H1 (cell line): ENCODE data around the gene GPC1. TPM values are rescaled to one million over a fixed set of nuclear protein-coding genes. Genes with fewer than 3 reads are reported as not detected.

ENCODE experiments used
- CTCF ChIA-PET: fragments of 300-600 bp; sonication (Branson Sonifier 250); formaldehyde crosslinking; loops from one replicate; lab custom pipeline; 2021; ENCODE audit not compliant: partially characterized antibody; lab: Charles Lee
- POLR2A ChIA-PET: fragments of 300-600 bp; sonication (Branson Sonifier 250); formaldehyde crosslinking; loops from one replicate; lab custom pipeline; 2021; ENCODE audit warnings: inconsistent platforms; ENCODE audit not compliant: partially characterized antibody; lab: Charles Lee
- DNase-seq, 2 experiments: peaks; one replicate each; pipeline versions ENCODE4 v3.0.0 to v3.0.0-alpha.2; 2010 to 2022; ENCODE audit warnings: low spot score in 2 of 2, low read depth in 1 of 2, mixed read lengths in 1 of 2
- FAIRE-seq: peaks from 2 replicates; lab custom pipeline; 2011; peaks lifted over from hg19 to GRCh38; lab: Jason Lieb, UNC
- H2AFZ ChIP-seq: 2 replicates; pipeline ENCODE4 v1.8.1; 2012; ENCODE audit warnings: low read length, inconsistent platforms
- H2AK5ac ChIP-seq: 2 replicates; pipeline ENCODE4 v1.6.1; 2013; ENCODE audit warnings: low read depth, low read length
- H2BK120ac ChIP-seq: replicated peaks from 2 replicates; pipeline ENCODE3; 2013; ENCODE audit warnings: low read depth, low read length, inconsistent platforms
- H2BK12ac ChIP-seq: 2 replicates; pipeline ENCODE4 v1.6.1; 2013; ENCODE audit warnings: low read depth, low read length
- H2BK15ac ChIP-seq: 2 replicates; pipeline ENCODE4 v1.6.1; 2013; ENCODE audit warnings: low read length
- H2BK20ac ChIP-seq: 2 replicates; pipeline ENCODE4 v1.6.1; 2013; ENCODE audit warnings: low read length
- H2BK5ac ChIP-seq: 2 replicates; pipeline ENCODE4 v1.6.1; 2013; ENCODE audit warnings: low read depth, low read length
- H3K14ac ChIP-seq: 2 replicates; pipeline ENCODE4 v1.6.1; 2013; ENCODE audit warnings: inconsistent platforms; ENCODE audit not compliant: insufficient read length
- H3K18ac ChIP-seq: 2 replicates; pipeline ENCODE4 v1.6.1; 2013; ENCODE audit warnings: low read length; ENCODE audit errors: extremely low read depth
- H3K23ac ChIP-seq: 2 replicates; pipeline ENCODE4 v1.6.1; 2013; ENCODE audit warnings: inconsistent platforms; ENCODE audit not compliant: insufficient read length
- H3K23me2 ChIP-seq: 2 replicates; pipeline ENCODE4 v1.6.1; 2013; ENCODE audit warnings: low read depth, low read length
- H3K27ac ChIP-seq: 2 replicates; pipeline ENCODE4 v1.6.1; 2011; ENCODE audit warnings: low read depth, low read length, inconsistent platforms
- H3K27me3 ChIP-seq, 4 experiments: replicated peaks in 1 of 4; 1 replicate in 1 of 4; 2 replicates in 3 of 4; pipeline versions ENCODE4 v1.6.1 to v1.8.1; 2011 to 2013; ENCODE audit warnings: low read length in 3 of 4, mild to moderate bottlenecking in 3 of 4, inconsistent platforms in 2 of 4, mixed read lengths in 2 of 4, moderate library complexity in 1 of 4; ENCODE audit not compliant: control insufficient read depth in 3 of 4, insufficient read depth in 3 of 4; ENCODE audit errors: extremely low read depth in 1 of 4
- H3K36me3 ChIP-seq, 4 experiments: 2 replicates each; pipeline versions ENCODE4 v1.6.1 to v1.8.1; 2011 to 2013; ENCODE audit warnings: mild to moderate bottlenecking in 4 of 4, low read length in 3 of 4, moderate library complexity in 2 of 4, control low read depth in 1 of 4, inconsistent platforms in 1 of 4; ENCODE audit not compliant: insufficient read depth in 4 of 4, control insufficient read depth in 2 of 4
- H3K4ac ChIP-seq: replicated peaks from 2 replicates; pipeline ENCODE3; 2013; ENCODE audit warnings: low read length, low read depth, mixed read lengths, inconsistent platforms; ENCODE audit not compliant: insufficient read length
- H3K4me1 ChIP-seq, 4 experiments: replicated peaks in 1 of 4; 1 replicate in 1 of 4; 2 replicates in 3 of 4; pipeline versions ENCODE4 v1.6.1 to v1.8.1; 2011 to 2013; ENCODE audit warnings: low read length in 3 of 4, inconsistent platforms in 2 of 4, mixed read lengths in 1 of 4; ENCODE audit not compliant: insufficient read depth in 4 of 4, control insufficient read depth in 3 of 4
- H3K4me2 ChIP-seq, 2 experiments: 2 replicates each; pipeline versions ENCODE4 v1.6.1 to v1.8.1; 2011 to 2013; ENCODE audit warnings: low read depth in 2 of 2, low read length in 2 of 2, control low read depth in 1 of 2, inconsistent platforms in 1 of 2, mild to moderate bottlenecking in 1 of 2; ENCODE audit not compliant: insufficient read depth in 1 of 2
- H3K4me3 ChIP-seq, 4 experiments: fragments of 200-600, 300-600 bp in 1 of 4; sonication (generic), shearing (Covaris generic), sonication (Bioruptor Twin) in 1 of 4; 2 replicates each; pipeline versions ENCODE4 v1.5.1 to v1.8.1; 2011 to 2016; ENCODE audit warnings: low read length in 4 of 4, low read depth in 3 of 4, control low read depth in 2 of 4, inconsistent platforms in 2 of 4, mild to moderate bottlenecking in 2 of 4, mixed read lengths in 1 of 4, moderate library complexity in 1 of 4; ENCODE audit not compliant: insufficient read depth in 2 of 4; ENCODE audit errors: extremely low read depth in 1 of 4
- H3K56ac ChIP-seq: replicated peaks from 2 replicates; pipeline ENCODE3; 2013; ENCODE audit warnings: low read depth, mild to moderate bottlenecking, mixed read lengths, low read length, inconsistent platforms; ENCODE audit not compliant: insufficient read length
- H3K79me1 ChIP-seq: 2 replicates; pipeline ENCODE4 v1.6.1; 2013; ENCODE audit warnings: low read depth, low read length, control low read depth
- H3K79me2 ChIP-seq, 2 experiments: 2 replicates each; pipeline versions ENCODE4 v1.6.1 to v1.8.1; 2012 to 2013; ENCODE audit warnings: low read length in 2 of 2, mild to moderate bottlenecking in 2 of 2, inconsistent platforms in 1 of 2; ENCODE audit not compliant: insufficient read depth in 2 of 2, control insufficient read depth in 1 of 2
- H3K9ac ChIP-seq, 4 experiments: replicated peaks in 1 of 4; 1 replicate in 1 of 4; 2 replicates in 3 of 4; pipeline versions ENCODE4 v1.6.1 to v1.8.1; 2011 to 2013; ENCODE audit warnings: low read depth in 3 of 4, low read length in 3 of 4, control low read depth in 2 of 4, mild to moderate bottlenecking in 2 of 4, moderate library complexity in 2 of 4, inconsistent platforms in 1 of 4; ENCODE audit errors: extremely low read depth in 1 of 4
- H3K9me3 ChIP-seq, 2 experiments: 2 replicates each; pipeline versions ENCODE4 v1.6.1 to v1.8.1; 2012 to 2013; ENCODE audit warnings: mild to moderate bottlenecking in 2 of 2, moderate library complexity in 2 of 2, control low read depth in 1 of 2, inconsistent platforms in 1 of 2, low read depth in 1 of 2, low read length in 1 of 2, mixed read lengths in 1 of 2; ENCODE audit not compliant: insufficient read depth in 2 of 2
- H4K20me1 ChIP-seq, 2 experiments: replicated peaks in 1 of 2; 2 replicates each; pipeline versions ENCODE3 to v1.8.1; 2011 to 2013; ENCODE audit warnings: inconsistent platforms in 2 of 2, low read length in 2 of 2, mild to moderate bottlenecking in 1 of 2; ENCODE audit not compliant: insufficient read depth in 2 of 2, control insufficient read depth in 1 of 2
- H4K5ac ChIP-seq: 2 replicates; pipeline ENCODE4 v1.6.1; 2013; ENCODE audit warnings: low read length, low read depth, mixed read lengths, inconsistent platforms; ENCODE audit not compliant: insufficient read length
- H4K8ac ChIP-seq: 2 replicates; pipeline ENCODE4 v1.8.0; 2013; ENCODE audit warnings: mild to moderate bottlenecking, moderate library complexity, low read length, inconsistent platforms; ENCODE audit not compliant: insufficient read depth; ENCODE audit errors: extremely low read depth
- H4K91ac ChIP-seq: replicated peaks from 2 replicates; pipeline ENCODE3; 2013; ENCODE audit warnings: low read length, mixed read lengths, inconsistent platforms; ENCODE audit not compliant: insufficient read length
- CHD2 ChIP-seq: IDR thresholded peaks from 2 replicates; pipeline ENCODE4 v1.6.1; 2012; ENCODE audit warnings: low read length, improper control_type of control experiment
- CREB1 ChIP-seq: IDR thresholded peaks from 2 replicates; pipeline ENCODE4 v1.6.1; 2012; ENCODE audit warnings: inconsistent platforms
- CTBP2 ChIP-seq: IDR thresholded peaks from 2 replicates; pipeline ENCODE4 v1.7.0; 2011; ENCODE audit warnings: borderline replicate concordance, mild to moderate bottlenecking, moderate library complexity, mixed read lengths, low read length; ENCODE audit not compliant: insufficient read depth, insufficient read length
- HDAC6 ChIP-seq: IDR thresholded peaks from one replicate; pipeline ENCODE4 v1.7.1; 2012; ENCODE audit warnings: low read depth, mild to moderate bottlenecking, inconsistent platforms, low read length, moderate library complexity
- MAX ChIP-seq: IDR thresholded peaks from 2 replicates; pipeline ENCODE4 v1.6.1; 2012; ENCODE audit warnings: inconsistent platforms
- RAD21 ChIP-seq, 2 experiments: IDR thresholded peaks in 1 of 2; conservative IDR thresholded peaks in 1 of 2; 2 replicates each; pipeline ENCODE4 v1.6.1; 2011; ENCODE audit warnings: low read depth in 2 of 2, low read length in 2 of 2, improper control_type of control experiment in 1 of 2, inconsistent platforms in 1 of 2, mild to moderate bottlenecking in 1 of 2, moderate library complexity in 1 of 2
- RXRA ChIP-seq: IDR thresholded peaks from 2 replicates; pipeline ENCODE4 v1.6.1; 2011; ENCODE audit warnings: low read depth, mild to moderate bottlenecking, low read length, moderate library complexity; ENCODE audit not compliant: insufficient read depth
- SAP30 ChIP-seq: fragments of 300-600 bp; sonication (generic); IDR thresholded peaks from 2 replicates; pipeline ENCODE4 v1.7.1; 2012; ENCODE audit warnings: low read length, moderate library complexity, mild to moderate bottlenecking, inconsistent platforms; ENCODE audit not compliant: insufficient read depth, insufficient replicate concordance
- WGBS, 2 experiments: shearing (Covaris generic) in 1 of 2; methylation state at CpG; one replicate each; pipeline versions ENCODE4 v1.1.6 to v1.1.7; 2013 to 2015; ENCODE audit warnings: low lambda C conversion rate in 2 of 2, mixed read lengths in 2 of 2, inconsistent platforms in 1 of 2, low coverage in 1 of 2, missing lambda C conversion rate in 1 of 2; ENCODE audit not compliant: insufficient replicate concordance in 2 of 2, insufficient coverage in 1 of 2, insufficient read length in 1 of 2; ENCODE audit errors: extremely low coverage in 1 of 2, missing lambda C conversion rate in 1 of 2; 5-methylcytosine and 5-hydroxymethylcytosine counted together
- polyA plus RNA-seq, 7 experiments: library from polyadenylated mRNA; depleted of rRNA in 3 of 7; stranded (reverse) in 5 of 7; unstranded in 2 of 7; fragments of >200 nt in 5 of 7; fragments of 200-250 nt in 2 of 7; gene quantifications; 1 replicate in 5 of 7; 2 replicates in 1 of 7; 4 replicates in 1 of 7; pipeline versions ENCODE4 v1.2.1 to v1.2.3, GENCODE V29; 2011 to 2013; ENCODE audit warnings: missing spikeins in 2 of 7, mixed read lengths in 2 of 7
- total RNA-seq: library from RNA; stranded (reverse); fragmentation: NEBNext Ultra II Directional; extraction: Animal tissue kit (Norgen Biotek cat#: 25700); gene quantifications from 2 replicates; pipeline ENCODE4 v1.2.1, GENCODE V29; 2021

The GPC1 gene
- total and polyA plus RNA-seq, 2 of the 8 experiments (the other 6 are each of a cell fraction or from before 2014, with no cell fraction given), result 21.9 to 28.3 TPM

DNA sequence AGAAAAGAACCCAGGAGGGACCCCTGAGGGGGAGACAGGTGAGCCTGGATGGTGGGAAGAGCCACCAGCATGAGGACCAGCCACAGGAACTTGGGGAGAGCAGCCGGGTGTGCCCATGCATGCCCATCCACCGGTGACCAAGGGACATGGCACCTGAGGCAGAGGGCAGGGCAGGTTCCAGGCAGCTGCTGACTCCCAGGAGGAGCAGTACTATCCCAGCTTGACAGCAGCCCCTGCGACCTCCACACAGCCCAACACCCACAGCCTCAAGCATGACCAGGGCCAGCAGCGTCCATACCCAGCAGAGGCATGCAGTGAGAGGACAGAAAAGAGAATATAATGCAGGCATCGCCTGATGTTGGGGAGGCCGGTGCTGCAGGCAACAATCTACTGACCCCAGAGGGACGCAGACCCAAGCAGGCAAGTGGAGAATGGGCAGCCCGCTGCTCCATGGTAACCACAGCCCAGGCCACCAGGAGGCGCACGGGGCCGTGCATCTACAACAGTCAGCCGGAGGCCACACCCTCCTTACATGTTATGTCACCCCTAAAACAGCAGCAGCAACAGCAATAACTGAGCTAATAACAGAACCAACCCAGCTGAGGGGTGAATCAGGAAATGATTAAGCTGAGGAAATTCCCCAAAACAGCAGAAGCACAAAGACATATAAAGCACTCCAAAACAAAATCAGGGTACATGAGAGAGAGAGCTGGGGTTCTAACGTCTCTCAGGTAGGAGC lies 78.3 kb downstream of the GPC1 start:
- H3K23me2 ChIP-seq, result peaks cover 5% of the 10 kb centered on the region; the same call in 1 of the 2 replicates
- H3K79me2 ChIP-seq, result no peaks in the 10 kb centered on the region
- H3K4me3 ChIP-seq, result no peak overlapping the region
- H3K36me3 ChIP-seq, result no peaks in the 10 kb centered on the region
- H3K23ac ChIP-seq, result no peak overlapping the region
- H3K27me3 ChIP-seq, result peaks cover 0 to 6% (median 2%) of the 10 kb centered on the region in 4 experiments; a peak in 6 of 7 replicates
- H2BK12ac ChIP-seq, result no peak overlapping the region
- H4K91ac ChIP-seq, result no peak overlapping the region
- peaks cover 0 to 3% of the 10 kb centered on the region in 2 experiments for H4K20me1 ChIP-seq
- H3K56ac ChIP-seq, result no peak overlapping the region
- H3K9ac ChIP-seq, result no peak overlapping the region
- ChIA-PET CTCF (interaction anchor here (0.7 to 2.8 kb wide), 17 partner anchors 8 to 1016 kb away, joined by 3 to 17 read pairs (median 3); no protein-coding TSS in a partner anchor), POLR2A (no interaction called here)
- no peak overlapping the region for H3K4ac ChIP-seq
- H3K79me1 ChIP-seq, result no peaks in the 10 kb centered on the region
- H3K27ac ChIP-seq, result no peak overlapping the region
- H2BK15ac ChIP-seq, result no peak overlapping the region; the same call in 1 of the 2 replicates
- no peaks in the 10 kb centered on the region for H3K4me1 ChIP-seq
- no peak overlapping the region for H2AFZ ChIP-seq
- H4K8ac ChIP-seq, result no peak overlapping the region
- H2BK5ac ChIP-seq, result no peak overlapping the region
- peak; percentile 84 for FAIRE-seq
- no peaks in the 10 kb centered on the region for H3K9me3 ChIP-seq
- 53% methylated on average over 10 of the region's 13 CpGs; no CpG with 5 or more reads in 1 of the 2 experiments for WGBS, 2 experiments
- H2BK20ac ChIP-seq, result no peak overlapping the region
- peak in 1 of 2 experiments; percentile 94 for DNase-seq
- no peak overlapping the region for H2BK120ac ChIP-seq
- H3K4me2 ChIP-seq, result no peak overlapping the region
- no peak overlapping the region for H4K5ac ChIP-seq
- H2AK5ac ChIP-seq, result no peak overlapping the region
- no peak overlapping the region for H3K18ac ChIP-seq
- H3K14ac ChIP-seq, result no peak overlapping the region
- no peak for TF ChIP-seq CHD2
- peak; percentile 82 to 88 for TF ChIP-seq RAD21 (IDR thresholded peaks at IDR 0.05 in 1 of 2, conservative IDR thresholded peaks at IDR 0.05 in 1 of 2; ENCODE audit: low read depth in 2 of 2, low read length in 2 of 2)
- no peak for TF ChIP-seq HDAC6
- TF ChIP-seq MAX, result peak; percentile 50; the same call in 1 of the 2 replicates
- no peak for TF ChIP-seq CTBP2
- TF ChIP-seq CREB1, result peak; percentile 60
- TF ChIP-seq SAP30, result no peak
- TF ChIP-seq RXRA, result no peak
